ENCODE data around the gene BHLHA15.

Gene BHLHA15

GRCh38 chr7:98175260-98175940 is 35.8 kb upstream of the BHLHA15 start:
- no peak for DNase-seq
- no peak overlapping the region for H3K4me2 ChIP-seq (ENCODE audit: low read length, poor library complexity, severe bottlenecking)
- no peak overlapping the region for H4K8ac ChIP-seq (ENCODE audit: low read length)
- H3K9me3 ChIP-seq (ENCODE audit: control insufficient read depth, low read length), result no peaks in the 10 kb centered on the region
- no peak overlapping the region for H3K4ac ChIP-seq (ENCODE audit: low read depth in 1 of 2, low read length in 2 of 2)
- H2AK5ac ChIP-seq (ENCODE audit: low read length, severe bottlenecking), result no peak overlapping the region
- no peak overlapping the region for H3K27ac ChIP-seq (ENCODE audit: low read length, poor library complexity, severe bottlenecking)
- 95% methylated on average over 8 of the region's 8 CpGs for WGBS
- H3K27me3 ChIP-seq (ENCODE audit: control insufficient read depth in 1 of 2, insufficient read depth in 1 of 2, low read length in 2 of 2), result no peaks in the 10 kb centered on the region
- no peak overlapping the region for H2AFZ ChIP-seq (ENCODE audit: low read depth, low read length)
- H3K9ac ChIP-seq (ENCODE audit: low read length), result no peak overlapping the region
- no peak overlapping the region for H3K14ac ChIP-seq (ENCODE audit: low read length in 2 of 2)
- no peak overlapping the region for H4K91ac ChIP-seq (ENCODE audit: low read length)
- H2BK15ac ChIP-seq (ENCODE audit: low read depth, poor library complexity, severe bottlenecking), result no peak overlapping the region
- H3K4me1 ChIP-seq (ENCODE audit: control insufficient read depth, insufficient read depth, low read depth, low read length), result no peaks in the 10 kb centered on the region
- H3K79me1 ChIP-seq (replicated peaks; ENCODE audit: low read length, poor library complexity, severe bottlenecking), result peaks cover 14% of the 10 kb centered on the region
- no peak overlapping the region for H2BK12ac ChIP-seq (ENCODE audit: low read length in 2 of 2)
- H3K36me3 ChIP-seq (ENCODE audit: control insufficient read depth in 1 of 2, insufficient read depth in 2 of 2, low read depth in 1 of 2, low read length in 2 of 2), result peaks cover 26 to 38% of the 10 kb centered on the region in 2 experiments
- H2BK5ac ChIP-seq (ENCODE audit: low read depth, low read length, poor library complexity, severe bottlenecking), result no peak overlapping the region
- no peak overlapping the region for H3K23ac ChIP-seq (ENCODE audit: low read length in 2 of 2)
- H3K4me3 ChIP-seq (ENCODE audit: insufficient read depth in 1 of 2, low read depth in 1 of 2, low read length in 2 of 2), result no peak overlapping the region
- no peak overlapping the region for H2BK120ac ChIP-seq (ENCODE audit: low read depth, low read length)
- H3K18ac ChIP-seq (ENCODE audit: low read depth in 1 of 2, low read length in 2 of 2), result no peak overlapping the region

- 98% methylated on average over 6 of the region's 6 CpGs for WGBS
- no peaks in the 10 kb centered on the region for H3K9me3 ChIP-seq (ENCODE audit: control insufficient read depth, low read length)
- no peak overlapping the region for H3K4me2 ChIP-seq (ENCODE audit: low read length, poor library complexity, severe bottlenecking)
Measured at GRCh38 chr7:98177553-98177952, 33.7 kb upstream of the BHLHA15 start.

GRCh38 chr7:98178321-98178720 is 32.9 kb upstream of the BHLHA15 start:
- no peak overlapping the region for H4K91ac ChIP-seq (ENCODE audit: low read length)
- no peak for DNase-seq
- H3K9me3 ChIP-seq (ENCODE audit: control insufficient read depth, low read length), result no peaks in the 10 kb centered on the region
- H3K4ac ChIP-seq (ENCODE audit: low read depth in 1 of 2, low read length in 2 of 2), result no peak overlapping the region
- H3K9ac ChIP-seq (ENCODE audit: low read length), result no peak overlapping the region
- no peak overlapping the region for H3K23ac ChIP-seq (ENCODE audit: low read length in 2 of 2)
- no peak overlapping the region for H2BK5ac ChIP-seq (ENCODE audit: low read depth, low read length, poor library complexity, severe bottlenecking)
- H3K4me2 ChIP-seq (ENCODE audit: low read length, poor library complexity, severe bottlenecking), result no peak overlapping the region
- no peak overlapping the region for H2BK120ac ChIP-seq (ENCODE audit: low read depth, low read length)
- peaks cover 7% of the 10 kb centered on the region for H3K79me1 ChIP-seq (replicated peaks; ENCODE audit: low read length, poor library complexity, severe bottlenecking)
- H3K4me1 ChIP-seq (ENCODE audit: control insufficient read depth, insufficient read depth, low read depth, low read length), result no peaks in the 10 kb centered on the region
- H3K36me3 ChIP-seq (ENCODE audit: control insufficient read depth in 1 of 2, insufficient read depth in 2 of 2, low read depth in 1 of 2, low read length in 2 of 2), result peaks cover 17 to 23% of the 10 kb centered on the region in 2 experiments
- no peak overlapping the region for H2AFZ ChIP-seq (ENCODE audit: low read depth, low read length)
- no peak overlapping the region for H4K8ac ChIP-seq (ENCODE audit: low read length)
- WGBS, result 92% methylated on average over 15 of the region's 16 CpGs
- no peak overlapping the region for H3K14ac ChIP-seq (ENCODE audit: low read length in 2 of 2)
- no peak overlapping the region for H2AK5ac ChIP-seq (ENCODE audit: low read length, severe bottlenecking)
- H3K27ac ChIP-seq (ENCODE audit: low read length, poor library complexity, severe bottlenecking), result no peak overlapping the region
- no peak overlapping the region for H3K4me3 ChIP-seq (ENCODE audit: insufficient read depth in 1 of 2, low read depth in 1 of 2, low read length in 2 of 2)
- no peak overlapping the region for H2BK12ac ChIP-seq (ENCODE audit: low read length in 2 of 2)
- no peak overlapping the region for H2BK15ac ChIP-seq (ENCODE audit: low read depth, poor library complexity, severe bottlenecking)
- H3K27me3 ChIP-seq (ENCODE audit: control insufficient read depth in 1 of 2, insufficient read depth in 1 of 2, low read length in 2 of 2), result no peaks in the 10 kb centered on the region
- H3K18ac ChIP-seq (ENCODE audit: low read depth in 1 of 2, low read length in 2 of 2), result no peak overlapping the region

More at GRCh38 chr7:98177553-98177952, 33.7 kb upstream of the BHLHA15 start:
- no peak overlapping the region for H3K18ac ChIP-seq (ENCODE audit: low read depth in 1 of 2, low read length in 2 of 2)
- no peak overlapping the region for H2BK120ac ChIP-seq (ENCODE audit: low read depth, low read length)
- no peak overlapping the region for H2AK5ac ChIP-seq (ENCODE audit: low read length, severe bottlenecking)
- H2BK15ac ChIP-seq (ENCODE audit: low read depth, poor library complexity, severe bottlenecking), result no peak overlapping the region
- H3K4me3 ChIP-seq (ENCODE audit: insufficient read depth in 1 of 2, low read depth in 1 of 2, low read length in 2 of 2), result no peak overlapping the region
- no peak overlapping the region for H3K9ac ChIP-seq (ENCODE audit: low read length)
- H3K23ac ChIP-seq (ENCODE audit: low read length in 2 of 2), result no peak overlapping the region
- peaks cover 7% of the 10 kb centered on the region for H3K79me1 ChIP-seq (replicated peaks; ENCODE audit: low read length, poor library complexity, severe bottlenecking)
- no peak overlapping the region for H3K14ac ChIP-seq (ENCODE audit: low read length in 2 of 2)
- no peak for DNase-seq
- no peak overlapping the region for H2AFZ ChIP-seq (ENCODE audit: low read depth, low read length)
- H3K27ac ChIP-seq (ENCODE audit: low read length, poor library complexity, severe bottlenecking), result no peak overlapping the region
- no peak overlapping the region for H2BK12ac ChIP-seq (ENCODE audit: low read length in 2 of 2)
- H2BK5ac ChIP-seq (ENCODE audit: low read depth, low read length, poor library complexity, severe bottlenecking), result no peak overlapping the region
- H3K36me3 ChIP-seq (ENCODE audit: control insufficient read depth in 1 of 2, insufficient read depth in 2 of 2, low read depth in 1 of 2, low read length in 2 of 2), result peaks cover 17 to 28% of the 10 kb centered on the region in 2 experiments
- H3K27me3 ChIP-seq (ENCODE audit: control insufficient read depth in 1 of 2, insufficient read depth in 1 of 2, low read length in 2 of 2), result no peaks in the 10 kb centered on the region
- H4K8ac ChIP-seq (ENCODE audit: low read length), result no peak overlapping the region
- no peaks in the 10 kb centered on the region for H3K4me1 ChIP-seq (ENCODE audit: control insufficient read depth, insufficient read depth, low read depth, low read length)
- H3K4ac ChIP-seq (ENCODE audit: low read depth in 1 of 2, low read length in 2 of 2), result no peak overlapping the region
- no peak overlapping the region for H4K91ac ChIP-seq (ENCODE audit: low read length)

- Histone ChIP-seq H2BK12ac (ENCODE audit: low read length in 2 of 2) (no peak overlapping the region), H3K4me2 (ENCODE audit: low read length, poor library complexity, severe bottlenecking) (no peak overlapping the region), H3K4me1 (ENCODE audit: control insufficient read depth, insufficient read depth, low read depth, low read length) (no peaks in the 10 kb centered on the region), H2BK5ac (ENCODE audit: low read depth, low read length, poor library complexity, severe bottlenecking) (no peak overlapping the region), H3K27ac (ENCODE audit: low read length, poor library complexity, severe bottlenecking) (no peak overlapping the region), H2BK120ac (ENCODE audit: low read depth, low read length) (no peak overlapping the region), H3K18ac (ENCODE audit: low read depth in 1 of 2, low read length in 2 of 2) (no peak overlapping the region), H2AFZ (ENCODE audit: low read depth, low read length) (no peak overlapping the region), H3K14ac (ENCODE audit: low read length in 2 of 2) (no peak overlapping the region), H2AK5ac (ENCODE audit: low read length, severe bottlenecking) (no peak overlapping the region), H3K79me1 (replicated peaks; ENCODE audit: low read length, poor library complexity, severe bottlenecking) (peaks cover 7% of the 10 kb centered on the region), H3K4ac (ENCODE audit: low read depth in 1 of 2, low read length in 2 of 2) (no peak overlapping the region), H3K9ac (ENCODE audit: low read length) (no peak overlapping the region), H3K23ac (ENCODE audit: low read length in 2 of 2) (no peak overlapping the region), H3K9me3 (ENCODE audit: control insufficient read depth, low read length) (no peaks in the 10 kb centered on the region), H2BK15ac (ENCODE audit: low read depth, poor library complexity, severe bottlenecking) (no peak overlapping the region), H4K8ac (ENCODE audit: low read length) (no peak overlapping the region), H3K4me3 (ENCODE audit: insufficient read depth in 1 of 2, low read depth in 1 of 2, low read length in 2 of 2) (no peak overlapping the region), H3K27me3 (ENCODE audit: control insufficient read depth in 1 of 2, insufficient read depth in 1 of 2, low read length in 2 of 2) (no peaks in the 10 kb centered on the region), H3K36me3 (ENCODE audit: control insufficient read depth in 1 of 2, insufficient read depth in 2 of 2, low read depth in 1 of 2, low read length in 2 of 2) (peaks cover 17 to 23% of the 10 kb centered on the region in 2 experiments), H4K91ac (ENCODE audit: low read length) (no peak overlapping the region)
- DNase-seq, result no peak
- 90% methylated on average over 10 of the region's 10 CpGs for WGBS
Measured at GRCh38 chr7:98178762-98179490, 32.3 kb upstream of the BHLHA15 start.

Data from mesenchymal stem cell (in vitro differentiated cells and primary cell).